AG04449 (cell line): ENCODE data around the gene RNF135.

Experiments
- CTCF ChIA-PET: fragments of 350-600 bp; formaldehyde crosslinking; extraction: SDS; loops from one replicate; lab custom pipeline; 2021; ENCODE audit warnings: antibody characterized with exemption; lab: Yijun Ruan, JAX
- POLR2A ChIA-PET: fragments of 400-600, 350-600 bp; formaldehyde crosslinking; extraction: SDS; loops from one replicate; lab custom pipeline; 2020; ENCODE audit warnings: antibody characterized with exemption, inconsistent platforms; lab: Yijun Ruan, JAX
- DNase-seq: peaks from one replicate; pipeline ENCODE4 v3.0.0-alpha.2; 2010; ENCODE audit warnings: low read depth, low spot score
- H3K4me3 ChIP-seq: 2 replicates; pipeline ENCODE4 v1.5.1; 2011; ENCODE audit warnings: low read depth, mild to moderate bottlenecking, control low read depth, low read length
- CTCF ChIP-seq: IDR thresholded peaks from one replicate; pipeline ENCODE4 v1.5.1; 2011; ENCODE audit warnings: mild to moderate bottlenecking, moderate library complexity, low read length, control low read depth, inconsistent platforms; ENCODE audit not compliant: insufficient read depth; ENCODE audit errors: missing control alignments

The RNF135 gene

GRCh38 chr17:30939051-30939689, 31.7 kb upstream of the RNF135 start:
- DNase-seq, result no peak
- POLR2A ChIA-PET, result no interaction called here
- H3K4me3 ChIP-seq, result no peak overlapping the region
- TF ChIP-seq CTCF, result no peak
- CTCF ChIA-PET, result interaction anchor here (0.8 kb wide), 1 partner anchor 9 kb away, joined by 4 read pairs; no protein-coding TSS in a partner anchor

- no peak overlapping the region for H3K4me3 ChIP-seq
- POLR2A ChIA-PET, result no interaction called here
- no peak for DNase-seq
- peak; percentile 5 for TF ChIP-seq CTCF
- CTCF ChIA-PET, result no interaction called here
Measured at GRCh38 chr17:30942308-30943079, 28.3 kb upstream of the RNF135 start.

GRCh38 chr17:30947796-30948195, 23.0 kb upstream of the RNF135 start:
- TF ChIP-seq CTCF, result no peak
- ChIA-PET POLR2A (no interaction called here), CTCF (no interaction called here)
- H3K4me3 ChIP-seq, result no peak overlapping the region
- no peak for DNase-seq

- CTCF ChIA-PET, result no interaction called here
- POLR2A ChIA-PET, result no interaction called here
Measured at GRCh38 chr17:30950189-30950588, 20.6 kb upstream of the RNF135 start.

GRCh38 chr17:30950669-30951399, 20.0 kb upstream of the RNF135 start:
- POLR2A ChIA-PET, result no interaction called here
- CTCF ChIA-PET, result no interaction called here
- no peak for TF ChIP-seq CTCF
- no peak for DNase-seq
- H3K4me3 ChIP-seq, result no peak overlapping the region

More at GRCh38 chr17:30950189-30950588, 20.6 kb upstream of the RNF135 start:
- no peak for DNase-seq
- TF ChIP-seq CTCF, result no peak
- no peak overlapping the region for H3K4me3 ChIP-seq
